ENCODE measurements around the gene MTG1.
"Not testable (repeated sequence)": the region's sequence is repeated elsewhere in the genome, so short reads cannot be mapped to it uniquely, and the experiment has no call there.

The MTG1 gene

GRCh38 chr10:133469205-133469604 is 75.2 kb downstream of the MTG1 start:
- not testable (repeated sequence) for H3K36me3 ChIP-seq (ENCODE audit: insufficient read depth, low read length); H3K9ac ChIP-seq (ENCODE audit: low read depth, low read length); H3K4me1 ChIP-seq (ENCODE audit: insufficient read depth, low read length); H3K9me3 ChIP-seq (ENCODE audit: control insufficient read depth, insufficient read depth, low read length)

- no peak overlapping the region for H3K9ac ChIP-seq (ENCODE audit: low read depth, low read length)
- no peaks in the 10 kb centered on the region for H3K36me3 ChIP-seq (ENCODE audit: insufficient read depth, low read length)
- no peaks in the 10 kb centered on the region for H3K4me1 ChIP-seq (ENCODE audit: insufficient read depth, low read length)
- H3K9me3 ChIP-seq (ENCODE audit: control insufficient read depth, insufficient read depth, low read length), result no peaks in the 10 kb centered on the region
Observed at GRCh38 chr10:133471300-133472109, 77.5 kb downstream of the MTG1 start.
